C4-2B (cell line): ENCODE measurements around the gene NAP1L4.
A peak's percentile ranks its signal among the peaks of the same experiment; 100 is the strongest.

ENCODE experiments used
- ZFX ChIP-seq: fragments of 450-650 bp; IDR thresholded peaks from 2 replicates; pipeline ENCODE4 v1.6.1; 2017
- TF ChIP-seq, protein P1 (sequence below): fragments of 450-650 bp; conservative IDR thresholded peaks from 2 replicates; pipeline ENCODE4 v1.5.1; 2017; ENCODE audit warnings: mild to moderate bottlenecking

- TF ChIP-seq, protein P1, sequence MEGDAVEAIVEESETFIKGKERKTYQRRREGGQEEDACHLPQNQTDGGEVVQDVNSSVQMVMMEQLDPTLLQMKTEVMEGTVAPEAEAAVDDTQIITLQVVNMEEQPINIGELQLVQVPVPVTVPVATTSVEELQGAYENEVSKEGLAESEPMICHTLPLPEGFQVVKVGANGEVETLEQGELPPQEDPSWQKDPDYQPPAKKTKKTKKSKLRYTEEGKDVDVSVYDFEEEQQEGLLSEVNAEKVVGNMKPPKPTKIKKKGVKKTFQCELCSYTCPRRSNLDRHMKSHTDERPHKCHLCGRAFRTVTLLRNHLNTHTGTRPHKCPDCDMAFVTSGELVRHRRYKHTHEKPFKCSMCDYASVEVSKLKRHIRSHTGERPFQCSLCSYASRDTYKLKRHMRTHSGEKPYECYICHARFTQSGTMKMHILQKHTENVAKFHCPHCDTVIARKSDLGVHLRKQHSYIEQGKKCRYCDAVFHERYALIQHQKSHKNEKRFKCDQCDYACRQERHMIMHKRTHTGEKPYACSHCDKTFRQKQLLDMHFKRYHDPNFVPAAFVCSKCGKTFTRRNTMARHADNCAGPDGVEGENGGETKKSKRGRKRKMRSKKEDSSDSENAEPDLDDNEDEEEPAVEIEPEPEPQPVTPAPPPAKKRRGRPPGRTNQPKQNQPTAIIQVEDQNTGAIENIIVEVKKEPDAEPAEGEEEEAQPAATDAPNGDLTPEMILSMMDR, result no peak
- TF ChIP-seq ZFX, result peak; percentile 34; the same call in 1 of the 2 replicates
These were observed 8.2 kb upstream of the NAP1L4 start for GRCh38 chr11:3000032-3000961.
